OCI-LY1 (cell line): Measurements from ENCODE around the gene CCT3.
"Not testable (repeated sequence)": the region's sequence is repeated elsewhere in the genome, so short reads cannot be mapped to it uniquely, and the experiment has no call there.

Experiments used
- H2AFZ ChIP-seq: fragments of 200-600 bp; sonication (generic), shearing (Covaris generic); 2 replicates; pipeline ENCODE4 v1.6.0; 2014; ENCODE audit warnings: antibody characterized with exemption, mild to moderate bottlenecking, low read length
- H3F3A ChIP-seq: fragments of 200-600 bp; sonication (generic), shearing (Covaris generic); 2 replicates; pipeline ENCODE4 v1.6.0; 2014; ENCODE audit warnings: mild to moderate bottlenecking, antibody characterized with exemption, low read length, moderate library complexity; ENCODE audit not compliant: insufficient read depth
- H3K27ac ChIP-seq: fragments of 200-600 bp; sonication (generic); 2 replicates; pipeline ENCODE4 v1.5.1; 2014; ENCODE audit warnings: low read length, mixed run types, mild to moderate bottlenecking, low read depth; ENCODE audit not compliant: poor library complexity, severe bottlenecking
- H3K27me3 ChIP-seq: fragments of 200-600 bp; sonication (generic); 2 replicates; pipeline ENCODE4 v1.6.0; 2014; ENCODE audit warnings: antibody characterized with exemption, mild to moderate bottlenecking, low read length, moderate library complexity; ENCODE audit not compliant: insufficient read depth
- H3K36me3 ChIP-seq: fragments of 200-600 bp; sonication (generic); 2 replicates; pipeline ENCODE4 v1.6.1; 2014; ENCODE audit warnings: mild to moderate bottlenecking, antibody characterized with exemption, low read length, moderate library complexity, mixed read lengths; ENCODE audit not compliant: insufficient read depth
- H3K4me1 ChIP-seq: fragments of 200-600 bp; sonication (generic); 2 replicates; pipeline ENCODE4 v1.5.1; 2014; ENCODE audit warnings: mild to moderate bottlenecking, low read length, moderate library complexity; ENCODE audit not compliant: insufficient read depth, severe bottlenecking
- H3K4me2 ChIP-seq: fragments of 200-600 bp; sonication (generic), shearing (Covaris generic); 2 replicates; pipeline ENCODE4 v1.6.1; 2014; ENCODE audit warnings: low read length
- H3K4me3 ChIP-seq: fragments of 200-600 bp; sonication (generic); 2 replicates; pipeline ENCODE4 v1.5.1; 2014; ENCODE audit warnings: low read length, low read depth, mild to moderate bottlenecking, mixed read lengths; ENCODE audit not compliant: poor library complexity, severe bottlenecking
- H3K79me2 ChIP-seq: fragments of 200-600 bp; shearing (Covaris generic); 2 replicates; pipeline ENCODE4 v1.6.1; 2016; ENCODE audit warnings: mixed run types, low read length, mixed read lengths; ENCODE audit not compliant: insufficient read depth
- H3K9ac ChIP-seq: fragments of 200-600 bp; sonication (generic), shearing (Covaris generic); 2 replicates; pipeline ENCODE4 v1.6.1; 2014; ENCODE audit warnings: mild to moderate bottlenecking, low read length, mixed read lengths
- H3K9me2 ChIP-seq: fragments of 200-600 bp; sonication (generic), shearing (Covaris generic); 2 replicates; pipeline ENCODE4 v1.6.1; 2014; ENCODE audit warnings: low read depth, mild to moderate bottlenecking, low read length, mixed read lengths
- H3K9me3 ChIP-seq: fragments of 200-600 bp; shearing (Covaris generic); 2 replicates; pipeline ENCODE4 v1.6.1; 2014; ENCODE audit warnings: low read length, mixed read lengths
- H4K20me1 ChIP-seq: fragments of 200-600 bp; sonication (generic), shearing (Covaris generic); 2 replicates; pipeline ENCODE4 v1.6.0; 2016; ENCODE audit warnings: mild to moderate bottlenecking, low read length; ENCODE audit not compliant: insufficient read depth
- CTCF ChIP-seq: fragments of 200-600 bp; sonication (generic), shearing (Covaris generic); IDR thresholded peaks from 2 replicates; pipeline ENCODE4 v1.5.1; 2017; ENCODE audit warnings: mild to moderate bottlenecking, antibody characterized with exemption, low read length, moderate library complexity, mixed read lengths
- EZH2 ChIP-seq: fragments of 200-600 bp; sonication (generic), shearing (Covaris generic); IDR thresholded peaks from 2 replicates; pipeline ENCODE4 v1.8.0; 2017; ENCODE audit warnings: borderline replicate concordance, mixed run types, mild to moderate bottlenecking, antibody characterized with exemption, low read length, moderate library complexity, mixed read lengths

Gene CCT3

GRCh38 chr1:156372265-156372586 lies 34.1 kb upstream of the CCT3 start:
- no peaks in the 10 kb centered on the region for H3K36me3 ChIP-seq
- peaks cover 6% of the 10 kb centered on the region for H3K4me1 ChIP-seq
- H3K27ac ChIP-seq: no peak overlapping the region
- TF ChIP-seq CTCF (no peak), EZH2 (no peak)
- H3K4me3 ChIP-seq: no peak overlapping the region
- no peaks in the 10 kb centered on the region for H3F3A ChIP-seq
- no peaks in the 10 kb centered on the region for H3K79me2 ChIP-seq
- H4K20me1 ChIP-seq: no peaks in the 10 kb centered on the region
- no peaks in the 10 kb centered on the region; the same call in 1 of the 2 replicates for H3K27me3 ChIP-seq
- H3K9me2 ChIP-seq: no peaks in the 10 kb centered on the region
- H3K4me2 ChIP-seq: no peak overlapping the region
- H2AFZ ChIP-seq: no peak overlapping the region
- H3K9ac ChIP-seq: no peak overlapping the region
- H3K9me3 ChIP-seq: no peaks in the 10 kb centered on the region

GRCh38 chr1:156371553-156372264 lies 33.6 kb upstream of the CCT3 start:
- TF ChIP-seq EZH2 (no peak), CTCF (no peak)
- H3K9ac ChIP-seq: no peak overlapping the region
- H3F3A ChIP-seq: no peaks in the 10 kb centered on the region
- no peaks in the 10 kb centered on the region; the same call in 1 of the 2 replicates for H3K27me3 ChIP-seq
- no peak overlapping the region for H3K4me3 ChIP-seq
- H3K79me2 ChIP-seq: no peaks in the 10 kb centered on the region
- H2AFZ ChIP-seq: no peak overlapping the region
- no peak overlapping the region for H3K27ac ChIP-seq
- no peaks in the 10 kb centered on the region for H4K20me1 ChIP-seq
- no peaks in the 10 kb centered on the region for H3K36me3 ChIP-seq
- no peaks in the 10 kb centered on the region for H3K9me3 ChIP-seq
- peaks cover 6% of the 10 kb centered on the region for H3K4me1 ChIP-seq
- no peak overlapping the region for H3K4me2 ChIP-seq
- no peaks in the 10 kb centered on the region for H3K9me2 ChIP-seq

- H3K27ac ChIP-seq, H2AFZ ChIP-seq, H3K9me3 ChIP-seq, H3F3A ChIP-seq, H3K9ac ChIP-seq, H3K4me1 ChIP-seq, H3K4me2 ChIP-seq, H3K4me3 ChIP-seq, H3K36me3 ChIP-seq, H3K27me3 ChIP-seq, H4K20me1 ChIP-seq, H3K9me2 ChIP-seq, H3K79me2 ChIP-seq: not testable (repeated sequence)
Measured at GRCh38 chr1:156369685-156370286, 31.7 kb upstream of the CCT3 start.
